Left ventricle myocardium inferior (tissue), 1 donor: ENCODE data around the gene PDE4B. TPM values are rescaled to one million over a fixed set of nuclear protein-coding genes. Genes with fewer than 3 reads are reported as not detected.

ENCODE experiments used
- DNase-seq: peaks from one replicate; pipeline ENCODE4 v3.0.0-alpha.2; 2020
- H3K27ac ChIP-seq: fragments of 200-600 bp; replicated peaks from 2 replicates; pipeline ENCODE4 v1.8.0; 2021
- H3K27me3 ChIP-seq: fragments of 200-600 bp; 2 replicates; pipeline ENCODE4 v1.8.0; 2021; ENCODE audit warnings: low read depth
- H3K36me3 ChIP-seq: fragments of 200-600 bp; 2 replicates; pipeline ENCODE4 v1.8.0; 2021
- H3K4me1 ChIP-seq: fragments of 200-600 bp; 2 replicates; pipeline ENCODE4 v1.8.0; 2021
- H3K4me3 ChIP-seq: fragments of 200-600 bp; 2 replicates; pipeline ENCODE4 v1.8.0; 2021; ENCODE audit warnings: mild to moderate bottlenecking, moderate library complexity
- H3K9me3 ChIP-seq: fragments of 200-600 bp; replicated peaks from 2 replicates; pipeline ENCODE4 v1.8.0; 2021
- CTCF ChIP-seq: fragments of 200-600 bp; IDR thresholded peaks from 2 replicates; pipeline ENCODE4 v1.8.0; 2021; ENCODE audit warnings: antibody characterized with exemption, mild to moderate bottlenecking, borderline replicate concordance
- intact Hi-C: fragments of 100-400 bp; cut with micrococcal nuclease; formaldehyde crosslinking; loops from one replicate; pipeline ENCODE4 v1.11.0; 2022
- total RNA-seq: library from RNA; stranded (reverse); fragmentation: NEBNext Ultra II Directional; extraction: Animal tissue kit (Norgen Biotek cat#: 25700); gene quantifications from one replicate; pipeline ENCODE4 v1.2.1, GENCODE V29; 2021
- donor health status: DM: no; HTN: yes; CAD: no; lungs with severe emphysema.

The PDE4B gene
- total RNA-seq, 1 donor from 2014 or later = 3.5 TPM

GRCh38 chr1:66339944-66340343 is 547.2 kb downstream of the PDE4B start:
- DNase-seq = no peak
- Histone ChIP-seq H3K27ac (peak overlapping the region; percentile 58), H3K36me3 (no peaks in the 10 kb centered on the region), H3K4me3 (no peak overlapping the region), H3K4me1 (peaks cover 90% of the 10 kb centered on the region), H3K27me3 (no peaks in the 10 kb centered on the region), H3K9me3 (no peaks in the 10 kb centered on the region)
- TF ChIP-seq CTCF = no peak
- intact Hi-C loops = no loop called here

- peaks cover 88% of the 10 kb centered on the region for H3K4me1 ChIP-seq
These were observed 548.9 kb downstream of the PDE4B start for GRCh38 chr1:66341446-66342089.

GRCh38 chr1:66342707-66343106 is 550.0 kb downstream of the PDE4B start:
- intact Hi-C loops = no loop called here
- Histone ChIP-seq H3K27me3 (no peaks in the 10 kb centered on the region), H3K4me3 (no peak overlapping the region), H3K9me3 (no peaks in the 10 kb centered on the region), H3K27ac (peak overlapping the region; percentile 13), H3K4me1 (peaks cover 88% of the 10 kb centered on the region), H3K36me3 (no peaks in the 10 kb centered on the region)
- TF ChIP-seq CTCF = no peak
- DNase-seq = no peak

More at GRCh38 chr1:66341446-66342089, 548.9 kb downstream of the PDE4B start:
- no peak for DNase-seq
- TF ChIP-seq CTCF = no peak
- Histone ChIP-seq H3K27ac (peak overlapping the region; percentile 4), H3K4me3 (no peak overlapping the region), H3K9me3 (no peaks in the 10 kb centered on the region), H3K36me3 (no peaks in the 10 kb centered on the region), H3K27me3 (no peaks in the 10 kb centered on the region)
- intact Hi-C loops = no loop called here

- no peaks in the 10 kb centered on the region for H3K9me3 ChIP-seq
- intact Hi-C loops = no loop called here
- TF ChIP-seq CTCF = no peak
- H3K4me3 ChIP-seq = no peak overlapping the region
- H3K27ac ChIP-seq = peak overlapping the region; percentile 13
- H3K36me3 ChIP-seq = no peaks in the 10 kb centered on the region
- no peak for DNase-seq
- peaks cover 91% of the 10 kb centered on the region for H3K4me1 ChIP-seq
- H3K27me3 ChIP-seq = no peaks in the 10 kb centered on the region
These were observed 551.1 kb downstream of the PDE4B start for GRCh38 chr1:66343569-66344325.

- no peak overlapping the region for H3K4me3 ChIP-seq
- H3K4me1 ChIP-seq = peaks cover 95% of the 10 kb centered on the region
- H3K36me3 ChIP-seq = no peaks in the 10 kb centered on the region
- H3K27ac ChIP-seq = peak overlapping the region; percentile 5
- no peaks in the 10 kb centered on the region for H3K9me3 ChIP-seq
- intact Hi-C loops = no loop called here
- H3K27me3 ChIP-seq = no peaks in the 10 kb centered on the region
- no peak for DNase-seq
- TF ChIP-seq CTCF = no peak
These were observed 553.5 kb downstream of the PDE4B start for GRCh38 chr1:66346057-66346795.
